ENCODE data around the gene PTPRM. TPM values are rescaled to one million over a fixed set of nuclear protein-coding genes. Genes with fewer than 3 reads are reported as not detected.

Gene PTPRM
- total RNA-seq, 1 donor: 84.7 TPM

- no peak overlapping the region for H3K27ac ChIP-seq (ENCODE audit: low read depth, low read length)
- no peaks in the 10 kb centered on the region for H3K9me3 ChIP-seq (ENCODE audit: low read depth, low read length)
- no peak for DNase-seq (ENCODE audit: insufficient read length, low spot score, missing footprints)
- no peaks in the 10 kb centered on the region for H3K36me3 ChIP-seq (ENCODE audit: insufficient read depth, low read length)
- no peaks in the 10 kb centered on the region for H3K79me2 ChIP-seq (ENCODE audit: insufficient read depth, low read length)
- no peak overlapping the region for H2AFZ ChIP-seq (ENCODE audit: low read length)
- TF ChIP-seq, protein P1, sequence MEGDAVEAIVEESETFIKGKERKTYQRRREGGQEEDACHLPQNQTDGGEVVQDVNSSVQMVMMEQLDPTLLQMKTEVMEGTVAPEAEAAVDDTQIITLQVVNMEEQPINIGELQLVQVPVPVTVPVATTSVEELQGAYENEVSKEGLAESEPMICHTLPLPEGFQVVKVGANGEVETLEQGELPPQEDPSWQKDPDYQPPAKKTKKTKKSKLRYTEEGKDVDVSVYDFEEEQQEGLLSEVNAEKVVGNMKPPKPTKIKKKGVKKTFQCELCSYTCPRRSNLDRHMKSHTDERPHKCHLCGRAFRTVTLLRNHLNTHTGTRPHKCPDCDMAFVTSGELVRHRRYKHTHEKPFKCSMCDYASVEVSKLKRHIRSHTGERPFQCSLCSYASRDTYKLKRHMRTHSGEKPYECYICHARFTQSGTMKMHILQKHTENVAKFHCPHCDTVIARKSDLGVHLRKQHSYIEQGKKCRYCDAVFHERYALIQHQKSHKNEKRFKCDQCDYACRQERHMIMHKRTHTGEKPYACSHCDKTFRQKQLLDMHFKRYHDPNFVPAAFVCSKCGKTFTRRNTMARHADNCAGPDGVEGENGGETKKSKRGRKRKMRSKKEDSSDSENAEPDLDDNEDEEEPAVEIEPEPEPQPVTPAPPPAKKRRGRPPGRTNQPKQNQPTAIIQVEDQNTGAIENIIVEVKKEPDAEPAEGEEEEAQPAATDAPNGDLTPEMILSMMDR (IDR thresholded peaks at IDR 0.05; ENCODE audit: extremely low read depth, low read depth, low read length): no peak
- no peaks in the 10 kb centered on the region for H4K20me1 ChIP-seq (ENCODE audit: insufficient read depth, low read length)
- H3K4me1 ChIP-seq (ENCODE audit: insufficient read depth, low read length): no peaks in the 10 kb centered on the region
- H3K4me2 ChIP-seq (ENCODE audit: insufficient read depth, low read length): no peak overlapping the region
- no peaks in the 10 kb centered on the region for H3K27me3 ChIP-seq (ENCODE audit: insufficient read depth, low read length)
- H3K4me3 ChIP-seq (ENCODE audit: insufficient read depth, low read length): no peak overlapping the region
These were observed 782.6 kb downstream of the PTPRM start for GRCh38 chr18:8349608-8350323.

DNA sequence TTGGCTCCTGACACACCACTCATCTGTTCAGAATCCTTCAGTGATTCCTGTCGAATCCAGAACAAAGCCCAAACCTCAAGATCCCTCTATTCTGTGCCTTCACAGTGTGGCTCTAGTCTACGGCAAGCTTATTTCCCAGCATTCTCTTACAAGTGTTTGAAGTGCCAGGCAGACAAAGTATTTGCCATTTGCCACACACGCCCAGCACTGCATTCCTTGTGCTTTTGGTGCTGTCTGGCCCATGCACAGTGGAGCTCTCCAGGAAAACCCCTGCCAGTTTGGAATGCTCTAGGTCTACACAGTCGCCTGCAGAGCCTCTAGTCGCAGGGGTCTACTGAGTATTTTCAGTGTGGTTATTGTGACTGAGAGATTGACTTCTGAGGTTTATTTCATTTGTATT lies 783.5 kb downstream of the PTPRM start:
- H3K9me3 ChIP-seq (ENCODE audit: low read depth, low read length): no peaks in the 10 kb centered on the region
- no peaks in the 10 kb centered on the region for H3K36me3 ChIP-seq (ENCODE audit: insufficient read depth, low read length)
- DNase-seq (ENCODE audit: insufficient read length, low spot score, missing footprints): no peak
- no peak overlapping the region for H3K4me3 ChIP-seq (ENCODE audit: insufficient read depth, low read length)
- no peaks in the 10 kb centered on the region for H4K20me1 ChIP-seq (ENCODE audit: insufficient read depth, low read length)
- H3K4me2 ChIP-seq (ENCODE audit: insufficient read depth, low read length): no peak overlapping the region
- H3K27me3 ChIP-seq (ENCODE audit: insufficient read depth, low read length): no peaks in the 10 kb centered on the region
- no peaks in the 10 kb centered on the region for H3K79me2 ChIP-seq (ENCODE audit: insufficient read depth, low read length)
- no peaks in the 10 kb centered on the region for H3K4me1 ChIP-seq (ENCODE audit: insufficient read depth, low read length)
- no peak overlapping the region for H2AFZ ChIP-seq (ENCODE audit: low read length)
- TF ChIP-seq, protein P1 (IDR thresholded peaks at IDR 0.05; ENCODE audit: extremely low read depth, low read depth, low read length): no peak
- H3K27ac ChIP-seq (ENCODE audit: low read depth, low read length): no peak overlapping the region

- Histone ChIP-seq H3K36me3 (ENCODE audit: insufficient read depth, low read length) (no peaks in the 10 kb centered on the region), H3K4me2 (ENCODE audit: insufficient read depth, low read length) (no peak overlapping the region), H3K27ac (ENCODE audit: low read depth, low read length) (no peak overlapping the region), H3K79me2 (ENCODE audit: insufficient read depth, low read length) (no peaks in the 10 kb centered on the region), H3K9me3 (ENCODE audit: low read depth, low read length) (no peaks in the 10 kb centered on the region), H3K27me3 (ENCODE audit: insufficient read depth, low read length) (no peaks in the 10 kb centered on the region), H4K20me1 (ENCODE audit: insufficient read depth, low read length) (no peaks in the 10 kb centered on the region), H3K4me1 (ENCODE audit: insufficient read depth, low read length) (no peaks in the 10 kb centered on the region), H2AFZ (ENCODE audit: low read length) (no peak overlapping the region), H3K4me3 (ENCODE audit: insufficient read depth, low read length) (no peak overlapping the region)
- DNase-seq (ENCODE audit: insufficient read length, low spot score, missing footprints): no peak
- TF ChIP-seq, protein P1 (IDR thresholded peaks at IDR 0.05; ENCODE audit: extremely low read depth, low read depth, low read length): no peak
These were observed 784.0 kb downstream of the PTPRM start for GRCh38 chr18:8351161-8351560.

- H3K27me3 ChIP-seq (ENCODE audit: insufficient read depth, low read length): no peaks in the 10 kb centered on the region
- DNase-seq (ENCODE audit: insufficient read length, low spot score, missing footprints): no peak
- no peak overlapping the region for H3K4me2 ChIP-seq (ENCODE audit: insufficient read depth, low read length)
- H3K4me1 ChIP-seq (ENCODE audit: insufficient read depth, low read length): no peaks in the 10 kb centered on the region
- TF ChIP-seq, protein P1 (IDR thresholded peaks at IDR 0.05; ENCODE audit: extremely low read depth, low read depth, low read length): no peak
- H2AFZ ChIP-seq (ENCODE audit: low read length): no peak overlapping the region
- no peaks in the 10 kb centered on the region for H3K79me2 ChIP-seq (ENCODE audit: insufficient read depth, low read length)
- no peak overlapping the region for H3K4me3 ChIP-seq (ENCODE audit: insufficient read depth, low read length)
- H3K36me3 ChIP-seq (ENCODE audit: insufficient read depth, low read length): no peaks in the 10 kb centered on the region
- no peaks in the 10 kb centered on the region for H4K20me1 ChIP-seq (ENCODE audit: insufficient read depth, low read length)
- H3K27ac ChIP-seq (ENCODE audit: low read depth, low read length): no peak overlapping the region
- H3K9me3 ChIP-seq (ENCODE audit: low read depth, low read length): no peaks in the 10 kb centered on the region
These were observed 787.2 kb downstream of the PTPRM start for GRCh38 chr18:8354304-8354703.

Data from osteoblast (primary cell).